Ramos (cell line): ENCODE results near the gene PLA2G15.

Source experiments
- in situ Hi-C: fragments of 300-500 bp; cut with MboI; formaldehyde crosslinking; loops from one replicate; pipeline ENCODE4 v1.14.3; 2022; ENCODE audit warnings: low sequenced_read_pairs; ENCODE audit not compliant: unreplicated experiment

PLA2G15 gene, protein sequence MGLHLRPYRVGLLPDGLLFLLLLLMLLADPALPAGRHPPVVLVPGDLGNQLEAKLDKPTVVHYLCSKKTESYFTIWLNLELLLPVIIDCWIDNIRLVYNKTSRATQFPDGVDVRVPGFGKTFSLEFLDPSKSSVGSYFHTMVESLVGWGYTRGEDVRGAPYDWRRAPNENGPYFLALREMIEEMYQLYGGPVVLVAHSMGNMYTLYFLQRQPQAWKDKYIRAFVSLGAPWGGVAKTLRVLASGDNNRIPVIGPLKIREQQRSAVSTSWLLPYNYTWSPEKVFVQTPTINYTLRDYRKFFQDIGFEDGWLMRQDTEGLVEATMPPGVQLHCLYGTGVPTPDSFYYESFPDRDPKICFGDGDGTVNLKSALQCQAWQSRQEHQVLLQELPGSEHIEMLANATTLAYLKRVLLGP

DNA sequence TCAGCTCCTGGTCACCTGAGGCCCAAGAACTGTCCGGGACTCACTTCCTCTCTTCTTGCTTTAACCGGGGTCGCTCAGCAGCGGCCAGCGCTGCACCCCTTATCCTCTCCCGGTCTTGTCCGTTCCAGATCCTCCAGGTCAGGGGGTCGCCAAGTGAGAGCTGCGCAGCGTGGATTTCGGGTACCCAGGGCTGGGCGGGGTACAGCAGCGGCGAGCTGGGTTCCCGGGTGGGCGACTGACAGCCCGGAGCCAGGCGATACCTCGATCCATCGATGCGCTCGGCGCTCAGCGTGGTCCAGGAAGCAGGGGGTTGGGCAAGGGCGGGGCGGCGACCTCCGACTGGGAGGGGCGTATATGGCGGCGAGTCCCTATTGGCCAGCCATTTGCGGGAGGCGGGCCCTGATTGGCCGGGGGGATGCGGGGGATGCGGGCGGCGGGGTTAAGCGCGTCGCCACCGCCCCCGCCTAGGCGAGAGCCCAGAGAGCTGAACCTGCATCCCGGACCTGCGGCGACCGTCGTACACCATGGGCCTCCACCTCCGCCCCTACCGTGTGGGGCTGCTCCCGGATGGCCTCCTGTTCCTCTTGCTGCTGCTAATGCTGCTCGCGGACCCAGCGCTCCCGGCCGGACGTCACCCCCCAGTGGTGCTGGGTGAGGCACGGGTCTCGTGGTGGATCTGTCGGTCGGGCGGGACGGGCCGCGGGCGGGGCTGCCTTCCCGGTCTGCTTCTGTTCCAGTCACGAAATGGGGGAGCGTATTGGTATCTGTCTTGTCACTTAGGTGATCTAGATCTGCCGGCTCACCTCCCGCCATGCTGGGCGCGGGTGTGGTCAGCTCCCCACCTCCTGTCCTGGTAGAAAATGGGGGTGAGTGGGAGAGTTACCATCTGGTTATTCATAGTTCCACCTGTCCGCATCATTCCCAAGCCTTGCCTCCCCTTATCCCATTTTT is at the start of gene PLA2G15:
PLA2G15 (plus strand) TSS at position 471 of the 951 bp plus-strand sequence; CDS start at position 525, 54 bp downstream.
- in situ Hi-C loops = loop anchor here (5.0 kb wide), 1 partner anchor 87 kb away; no protein-coding TSS in a partner anchor

DNA sequence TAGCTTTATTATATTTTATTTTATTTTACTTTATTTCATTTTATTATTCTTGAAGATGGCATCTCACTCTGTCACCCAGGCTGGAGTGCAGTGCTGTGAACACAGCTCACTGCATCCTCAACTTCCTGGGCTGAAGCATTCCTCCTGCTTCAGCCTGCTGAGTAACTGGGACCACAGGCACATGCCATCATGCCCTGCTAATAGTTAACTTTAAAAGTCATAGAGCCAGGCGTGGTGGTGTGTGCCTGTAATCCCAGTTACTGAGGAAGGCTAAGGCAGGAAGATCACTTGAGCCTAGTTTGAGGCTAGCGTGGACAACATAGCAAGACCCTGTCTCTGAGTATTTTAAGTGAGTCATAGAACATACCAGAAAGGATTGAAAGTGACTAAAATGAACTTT is 47.9 kb upstream of the PLA2G15 start:
- in situ Hi-C loops = no loop called here

DNA sequence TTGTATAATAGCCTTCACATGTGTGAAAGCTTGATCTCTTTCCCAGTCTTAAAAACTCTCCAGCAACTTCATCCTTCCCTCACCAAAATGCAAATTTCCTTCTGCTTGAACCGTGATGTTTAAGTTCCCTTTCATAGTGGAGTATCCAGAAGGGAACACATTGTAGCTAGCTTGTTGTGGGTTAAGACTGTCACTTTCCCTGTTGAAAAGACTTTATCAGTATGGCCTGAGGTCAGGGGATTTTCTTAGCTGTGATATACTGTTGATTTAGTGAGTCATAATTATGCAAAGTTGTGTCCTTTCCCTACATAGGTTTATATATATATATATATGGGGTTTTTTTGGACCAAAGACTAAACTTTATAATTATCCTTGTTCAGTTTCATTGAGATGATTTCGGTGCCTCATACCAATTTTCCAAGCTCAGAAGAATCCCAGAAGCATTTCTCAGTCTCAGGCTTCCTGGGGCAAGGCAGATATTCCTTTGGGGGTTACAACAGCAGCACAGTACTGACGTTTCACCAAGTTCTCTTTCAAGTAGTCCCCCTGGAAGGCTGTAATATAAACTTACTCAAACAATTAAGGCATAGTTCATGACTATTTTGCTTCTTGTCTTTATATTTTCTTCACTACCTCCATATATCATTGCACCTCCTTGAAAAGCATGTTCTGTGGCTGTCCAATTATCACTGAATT is 44.9 kb upstream of the PLA2G15 start:
- in situ Hi-C loops = no loop called here

DNA sequence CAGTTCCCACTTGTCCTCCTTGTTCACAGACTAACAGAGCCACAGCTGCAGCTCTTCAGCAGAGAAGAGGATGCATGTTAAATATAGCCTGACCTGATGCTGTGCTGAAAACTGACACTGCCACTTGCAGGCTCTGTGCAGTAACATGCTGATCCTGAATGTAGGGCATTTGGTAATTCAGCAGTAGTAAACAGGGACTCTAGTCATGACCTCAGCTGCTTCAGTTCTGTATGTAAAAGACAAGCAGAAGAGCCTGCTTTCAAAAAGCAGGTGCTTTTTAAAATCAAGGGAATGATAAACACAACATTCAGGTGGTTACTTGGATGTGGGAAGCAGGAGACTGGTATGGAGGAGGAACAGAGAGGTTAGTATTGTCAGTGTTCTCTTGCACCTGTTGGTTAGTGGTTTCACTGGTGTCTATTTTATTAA is 43.1 kb upstream of the PLA2G15 start:
- in situ Hi-C loops = no loop called here

DNA sequence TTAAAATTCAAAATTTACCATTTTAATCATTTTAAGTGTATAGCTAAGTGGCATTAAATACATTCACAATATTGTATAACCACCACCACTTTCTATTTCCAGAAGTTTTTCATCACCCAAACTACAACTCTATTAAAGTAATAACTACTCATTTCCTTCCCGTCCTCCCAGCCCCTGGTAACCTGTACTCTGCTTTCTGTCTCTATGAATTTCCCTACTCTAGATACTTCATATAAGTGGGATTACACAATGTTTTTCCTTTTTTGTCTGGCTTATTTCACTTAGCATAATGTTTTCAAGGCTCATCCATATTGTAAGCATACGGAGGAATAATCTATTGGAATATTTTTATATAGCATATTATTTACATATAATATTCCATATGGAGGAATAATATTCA is 38.9 kb upstream of the PLA2G15 start:
- in situ Hi-C loops = no loop called here

DNA sequence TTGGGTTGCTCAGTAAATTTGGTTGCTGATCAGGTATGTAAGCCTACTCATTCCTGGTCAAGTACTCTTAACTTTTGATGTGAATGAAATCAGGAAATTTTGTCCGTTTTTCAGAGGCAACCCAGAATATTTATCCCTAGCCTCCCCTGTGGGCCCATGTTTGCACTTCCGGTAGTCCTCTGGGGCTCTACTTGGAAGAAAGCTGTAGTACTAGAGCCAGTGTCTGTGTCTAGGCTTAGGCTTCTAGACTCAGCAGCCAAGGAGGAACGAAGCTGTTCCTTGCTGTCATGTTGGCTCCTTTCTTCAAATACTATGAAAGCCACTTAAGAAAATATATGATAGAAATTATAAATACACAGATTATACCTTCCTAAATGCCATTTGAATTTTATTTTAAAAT is 30.4 kb upstream of the PLA2G15 start:
- in situ Hi-C loops = no loop called here

DNA sequence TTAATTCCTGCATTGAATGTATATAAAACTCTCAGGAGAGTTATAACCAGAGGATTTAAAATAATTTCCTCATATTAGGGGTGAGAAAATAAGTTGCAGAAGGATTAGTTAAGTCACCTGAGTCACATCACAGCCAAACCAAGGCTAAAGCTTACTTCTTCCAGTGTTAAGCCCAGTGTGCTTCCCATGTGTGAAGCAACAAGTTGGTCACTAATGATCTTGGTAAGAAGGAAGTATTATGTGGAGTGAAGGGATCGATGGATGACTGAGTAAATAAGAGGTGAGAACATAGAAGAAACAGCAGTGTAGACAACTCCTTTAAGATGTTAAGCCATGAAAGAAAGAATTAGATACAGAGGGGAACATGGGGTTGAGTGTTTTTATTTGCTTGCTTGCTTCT is 29.9 kb upstream of the PLA2G15 start:
- in situ Hi-C loops = no loop called here

DNA sequence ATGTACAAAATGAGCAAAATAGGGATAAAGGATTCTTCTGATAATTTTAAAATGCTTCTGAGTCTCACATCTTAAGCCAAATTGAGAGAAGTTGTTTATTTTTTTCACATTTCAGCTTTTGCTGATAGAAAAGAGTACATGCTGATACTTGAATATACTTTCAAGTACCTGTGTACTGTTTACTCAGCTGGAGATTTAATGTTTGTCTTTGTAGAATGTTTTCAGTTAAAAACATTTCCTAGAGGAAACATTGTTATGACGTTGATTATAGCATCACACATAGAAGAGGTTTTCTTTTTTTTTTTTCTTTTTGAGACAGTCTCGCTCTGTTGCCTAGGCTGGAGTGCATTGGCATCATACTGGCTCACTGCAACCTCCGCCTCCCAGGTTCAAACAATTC is 28.9 kb upstream of the PLA2G15 start:
- in situ Hi-C loops = no loop called here

DNA sequence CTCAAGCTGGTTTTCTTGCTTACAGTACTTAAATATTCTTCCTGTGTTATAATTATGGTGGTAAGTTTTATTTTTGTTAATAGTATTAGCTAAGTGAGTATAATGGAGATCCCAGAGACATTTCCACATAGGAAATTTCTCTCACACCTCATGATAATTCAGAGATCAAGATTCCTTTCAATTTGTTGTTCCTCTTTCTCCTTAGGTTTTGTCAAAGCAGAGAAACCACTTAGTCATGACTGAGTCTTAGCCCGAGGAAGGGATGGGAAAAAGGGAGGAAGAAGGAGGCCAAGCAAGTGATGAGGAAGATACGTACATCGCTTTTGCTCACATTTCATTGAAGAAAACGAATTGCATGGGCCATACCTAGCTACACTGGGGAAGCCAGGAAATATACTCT is 27.7 kb upstream of the PLA2G15 start:
- in situ Hi-C loops = no loop called here

DNA sequence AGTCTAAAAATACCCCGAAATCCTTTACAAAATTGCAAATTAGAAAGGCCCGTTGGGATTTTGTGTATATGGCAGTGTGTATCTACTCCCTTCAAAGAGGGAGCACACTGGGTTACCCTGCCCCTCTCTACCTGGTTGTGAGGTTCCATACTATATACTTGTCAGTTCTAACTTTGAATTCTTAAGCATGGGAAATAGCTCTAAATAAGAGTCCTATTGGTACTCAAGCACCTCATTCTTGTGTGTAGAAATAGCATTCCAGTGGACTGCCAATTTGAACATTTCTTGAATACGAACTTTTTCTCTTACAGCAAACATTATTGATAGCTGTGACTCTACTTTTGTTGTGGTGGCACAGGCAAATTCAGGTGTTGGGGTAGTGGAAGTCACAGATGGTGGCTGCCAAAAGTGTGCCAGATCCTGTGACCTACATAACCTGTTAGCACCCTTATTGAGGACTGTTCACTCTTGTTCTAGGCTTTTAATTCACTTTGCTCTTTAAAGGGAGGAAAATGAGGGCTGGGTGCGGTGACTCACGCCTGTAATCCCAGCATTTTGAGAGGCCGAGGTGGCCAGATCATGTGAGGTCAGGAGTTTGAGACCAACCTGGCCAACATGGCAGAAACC is 25.3 kb upstream of the PLA2G15 start:
- in situ Hi-C loops = loop anchor here (10.0 kb wide), 1 partner anchor 335 kb away; the partner anchor contains the start of gene NRN1L

DNA sequence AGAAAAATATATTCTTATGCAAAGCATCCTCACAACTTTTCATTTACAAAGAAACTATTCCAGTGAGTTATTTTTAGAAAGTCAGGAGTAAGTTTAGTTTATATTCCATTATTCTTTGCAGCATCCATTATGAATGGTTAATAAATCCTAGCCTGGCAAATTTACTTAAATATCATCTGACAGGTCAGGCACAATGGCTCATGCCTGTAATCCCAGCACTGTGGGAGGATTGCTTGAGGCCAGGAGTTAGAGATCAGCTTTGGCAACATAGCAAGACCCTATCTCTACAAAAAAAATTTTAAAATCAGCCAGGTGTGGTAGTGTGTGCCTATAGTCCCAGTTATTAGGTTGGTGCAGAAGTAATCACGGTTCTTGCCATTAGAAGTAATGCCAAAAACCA is 22.1 kb upstream of the PLA2G15 start:
- in situ Hi-C loops = loop anchor here (10.0 kb wide), 1 partner anchor 338 kb away; the partner anchor contains the start of gene NRN1L

DNA sequence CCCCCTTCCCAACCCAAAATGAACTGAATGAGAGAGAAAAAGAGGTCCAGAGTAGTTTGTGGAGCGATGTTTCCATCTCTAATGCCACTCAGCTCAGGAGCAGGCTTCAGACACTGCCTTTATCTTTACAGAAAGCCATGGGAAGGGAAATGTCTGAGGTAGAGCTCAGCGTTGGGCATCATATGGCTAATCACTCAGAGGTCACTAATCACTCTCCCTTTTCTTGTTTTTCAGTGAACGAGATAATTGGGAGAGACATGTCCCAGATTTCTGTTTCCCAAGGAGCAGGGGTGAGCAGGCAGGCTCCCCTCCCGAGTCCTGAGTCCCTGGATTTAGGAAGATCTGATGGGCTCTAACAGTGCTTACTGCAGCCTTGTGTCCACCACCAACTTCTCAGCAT is 19.1 kb upstream of the PLA2G15 start:
- in situ Hi-C loops = loop anchor here (10.0 kb wide), 1 partner anchor 341 kb away; the partner anchor contains the start of gene NRN1L

DNA sequence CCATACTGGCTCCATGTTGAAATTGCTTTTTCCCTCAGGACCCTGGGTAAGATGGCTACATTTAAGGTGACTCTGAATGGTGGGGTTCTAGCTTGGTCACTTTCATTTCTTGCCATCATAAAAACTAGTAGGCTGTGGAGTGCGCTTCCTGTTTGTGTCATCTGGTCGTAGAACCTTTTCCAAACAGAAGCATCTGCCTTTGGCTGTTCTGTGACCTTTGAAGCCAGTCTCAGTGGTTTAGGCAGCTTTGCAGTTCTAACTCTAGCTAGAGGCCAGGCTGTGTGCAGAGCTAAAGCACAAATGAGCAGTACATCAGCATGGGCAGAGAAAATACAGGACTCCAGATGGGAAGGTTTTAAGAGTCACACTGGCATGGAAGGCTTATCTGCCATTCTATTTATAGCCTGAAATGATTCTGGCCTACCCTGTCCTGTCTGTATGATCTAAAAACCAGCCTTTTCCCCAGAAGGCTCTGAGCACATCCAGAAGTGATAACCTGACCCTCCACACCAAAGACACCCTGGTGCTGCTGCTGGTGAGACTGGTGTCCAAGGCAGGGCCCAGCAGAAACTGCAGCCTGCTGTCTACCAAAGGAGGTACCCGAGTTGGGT is 17.9 kb upstream of the PLA2G15 start:
- in situ Hi-C loops = loop anchor here (10.0 kb wide), 1 partner anchor 342 kb away; the partner anchor contains the start of gene NRN1L

DNA sequence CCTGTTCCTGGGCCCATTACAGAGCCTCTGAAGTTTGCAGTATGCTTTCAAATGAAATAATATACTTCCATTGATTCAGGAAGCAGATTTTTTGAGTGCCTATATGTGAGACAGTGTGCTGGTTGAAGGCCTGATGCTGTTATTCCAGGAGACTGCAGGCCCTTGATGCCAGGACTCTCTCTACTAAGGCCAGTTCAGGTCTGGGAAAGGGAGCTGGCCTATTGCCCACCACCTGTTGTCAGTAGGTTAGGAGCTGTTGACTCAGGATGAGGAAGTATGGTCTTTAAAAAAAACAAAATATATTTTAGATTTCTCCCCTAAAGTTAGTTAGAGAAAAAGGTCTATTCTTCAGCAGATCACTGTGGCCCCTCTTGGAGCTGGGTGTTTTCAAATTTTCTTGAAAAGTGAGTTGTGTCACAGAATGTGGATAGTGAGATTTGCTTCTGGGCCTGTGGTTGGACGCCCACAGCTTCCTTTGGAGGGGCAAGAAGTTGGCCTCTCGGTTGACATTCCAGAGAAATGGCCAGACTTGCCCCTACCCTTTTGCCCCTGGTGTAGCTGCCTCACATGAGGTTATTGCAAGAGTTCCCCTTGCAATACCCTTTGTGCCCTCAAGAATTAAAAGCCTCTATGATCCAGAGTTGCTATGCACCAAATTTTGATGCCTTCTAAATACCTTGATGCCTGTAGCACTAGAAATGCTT is 17.2 kb upstream of the PLA2G15 start:
- in situ Hi-C loops = loop anchor here (10.0 kb wide), 1 partner anchor 343 kb away; the partner anchor contains the start of gene NRN1L

DNA sequence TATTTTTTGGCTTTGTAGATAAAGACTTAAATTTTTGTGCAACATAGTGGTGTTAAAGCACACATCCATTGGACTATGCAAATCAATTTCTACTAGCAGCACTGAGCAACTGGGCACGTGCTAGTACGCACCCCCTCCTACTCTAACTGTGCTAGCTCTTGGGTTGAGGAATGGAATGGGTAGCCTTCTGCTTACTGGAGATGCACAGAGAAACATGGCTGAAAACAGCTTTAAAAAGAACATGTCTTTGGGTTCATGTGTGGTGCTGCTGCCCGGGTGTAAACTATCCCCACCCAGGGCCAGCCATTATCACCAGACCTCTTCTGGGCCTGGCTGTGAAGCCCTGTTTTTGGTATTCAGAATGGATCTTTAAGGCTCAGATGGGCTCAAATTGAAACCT is 16.5 kb upstream of the PLA2G15 start:
- in situ Hi-C loops = loop anchor here (10.0 kb wide), 1 partner anchor 344 kb away; the partner anchor contains the start of gene NRN1L

DNA sequence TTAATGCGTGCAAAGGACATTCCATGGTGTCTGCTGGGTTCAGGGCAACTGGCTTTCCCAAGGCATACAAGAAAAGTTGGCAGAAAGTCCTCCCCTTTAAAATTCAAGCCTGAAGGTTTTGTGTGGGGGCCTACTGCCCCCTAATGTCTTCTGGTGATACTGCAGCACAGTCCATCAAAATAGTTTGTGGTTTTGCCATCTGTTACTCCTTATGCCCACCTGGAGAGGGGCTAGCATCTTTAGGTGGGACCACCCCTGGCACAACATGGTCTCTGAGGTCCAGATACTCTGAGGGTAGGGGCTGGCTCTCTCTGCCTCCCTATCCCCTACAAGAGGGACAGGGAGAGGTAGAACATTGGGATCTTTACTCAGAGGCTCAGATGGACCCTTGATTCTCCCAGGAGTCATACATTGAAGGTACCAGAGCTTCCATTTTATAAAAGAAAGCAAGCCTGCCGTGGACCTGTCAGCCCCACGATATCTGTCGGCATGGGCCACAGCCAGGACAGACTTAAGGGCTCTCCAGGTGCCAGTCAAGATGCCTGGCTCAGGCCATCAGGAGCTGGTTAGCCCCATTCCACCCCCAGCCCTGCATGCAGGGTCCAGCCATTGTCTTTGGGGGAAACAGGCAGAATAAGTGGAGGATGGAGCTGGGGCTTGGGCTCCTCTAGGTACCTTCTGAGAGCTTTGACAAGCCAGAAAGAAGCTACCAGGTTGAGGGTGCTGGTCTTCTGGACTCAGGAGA is 15.6 kb upstream of the PLA2G15 start:
- in situ Hi-C loops = loop anchor here (10.0 kb wide), 2 partner anchors 235 to 345 kb away; partner anchors contain the start of genes DPEP2 and NRN1L

DNA sequence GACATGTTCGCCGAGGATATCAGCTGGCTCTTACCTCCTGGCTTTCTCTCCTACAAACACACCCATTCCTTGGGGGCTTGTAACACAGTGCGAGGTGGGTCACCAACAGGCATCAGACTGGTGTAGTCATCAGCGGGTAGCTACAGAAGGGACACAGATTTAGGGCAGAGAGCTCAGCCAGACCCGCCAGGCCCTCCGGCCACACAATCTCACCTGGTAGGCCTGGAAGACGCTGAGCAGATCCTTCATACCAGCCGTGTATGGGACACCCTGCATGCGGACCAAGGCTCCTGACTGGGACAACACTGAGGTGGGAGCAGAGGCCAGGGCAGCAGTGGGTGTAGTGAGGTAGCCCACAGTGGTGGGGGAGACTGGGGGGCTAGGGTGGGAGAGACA is 15.0 kb upstream of the PLA2G15 start:
- in situ Hi-C loops = loop anchor here (10.0 kb wide), 1 partner anchor 235 kb away; the partner anchor contains the start of gene DPEP2

DNA sequence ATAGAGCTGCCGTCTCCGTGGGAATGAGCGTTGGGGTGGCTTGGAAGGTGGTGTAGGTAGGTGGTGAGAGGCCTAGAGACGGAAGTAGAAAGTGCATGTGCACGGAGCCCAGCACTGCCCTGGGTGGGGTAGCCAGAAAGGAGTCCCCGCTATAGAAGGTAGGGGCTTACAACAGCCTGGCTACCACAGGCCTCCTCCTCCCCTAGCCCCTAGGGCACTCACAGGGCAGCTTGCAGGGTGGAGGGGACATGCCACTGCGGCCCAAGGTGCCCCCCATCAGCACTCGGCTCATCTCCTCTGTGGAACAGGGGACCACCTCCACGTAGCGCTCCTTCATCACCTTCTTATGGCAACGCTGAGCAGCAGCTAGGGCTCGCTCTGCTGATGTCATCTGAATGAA is 14.2 kb upstream of the PLA2G15 start:
- in situ Hi-C loops = loop anchor here (10.0 kb wide), 1 partner anchor 236 kb away; the partner anchor contains the start of gene DPEP2
